ENCODE data around the gene IGLL1.

DNA sequence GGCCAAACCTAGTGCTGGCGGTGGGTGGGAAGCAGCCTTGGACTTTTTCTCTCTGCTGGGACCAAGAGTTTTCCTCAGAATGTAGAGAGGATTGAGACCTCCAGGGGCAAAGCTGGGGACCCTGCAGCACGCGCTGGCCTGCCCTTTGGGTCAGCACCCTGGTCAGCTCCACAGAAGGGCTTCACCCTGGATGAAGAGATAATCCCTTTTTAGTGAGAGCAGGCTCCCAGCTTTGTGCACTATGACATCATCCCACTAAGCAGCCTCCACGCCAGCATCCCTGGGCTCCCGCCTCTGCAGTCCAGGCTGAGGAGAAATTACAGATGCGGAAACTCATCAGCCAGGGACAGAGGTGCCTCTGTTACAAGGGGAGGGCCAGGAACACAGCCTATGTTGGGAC is 28.5 kb upstream of the IGLL1 start:
- TF ChIP-seq CTCF (IDR thresholded peaks at IDR 0.05; ENCODE audit: low read depth, low read length) (no peak), POLR2A (IDR thresholded peaks at IDR 0.05; ENCODE audit: extremely low read depth, insufficient read length) (no peak), MYC (IDR thresholded peaks at IDR 0.05; ENCODE audit: low read depth, low read length) (no peak)
- TF ChIP-seq, protein P1, sequence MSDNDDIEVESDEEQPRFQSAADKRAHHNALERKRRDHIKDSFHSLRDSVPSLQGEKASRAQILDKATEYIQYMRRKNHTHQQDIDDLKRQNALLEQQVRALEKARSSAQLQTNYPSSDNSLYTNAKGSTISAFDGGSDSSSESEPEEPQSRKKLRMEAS (IDR thresholded peaks at IDR 0.05; ENCODE audit: low read depth, low read length): no peak
